K562 (cell line): ENCODE data around the gene HOXD13.

Experiments
- CEBPZ ChIP-seq: fragments of 150-350 bp; IDR thresholded peaks from 2 replicates; pipeline ENCODE4 v1.6.1; 2014; ENCODE audit warnings: low read depth, mild to moderate bottlenecking, low read length, borderline replicate concordance
- CTCF ChIP-seq, 3 experiments: IDR thresholded peaks in 2 of 3; conservative IDR thresholded peaks in 1 of 3; 2 replicates each; pipeline ENCODE4 v1.5.1; 2011 to 2012; ENCODE audit warnings: low read length in 3 of 3, mild to moderate bottlenecking in 3 of 3, control low read depth in 2 of 3, improper control_type of control experiment in 1 of 3, inconsistent platforms in 1 of 3, low read depth in 1 of 3, mixed read lengths in 1 of 3, moderate library complexity in 1 of 3; ENCODE audit not compliant: insufficient read depth in 2 of 3
- E2F3 ChIP-seq: fragments of 250-450 bp; sonication (Bioruptor Pico); IDR thresholded peaks from 2 replicates; pipeline ENCODE4 v1.4.0; 2020; ENCODE audit warnings: mild to moderate bottlenecking
- EP300 ChIP-seq: IDR thresholded peaks from 2 replicates; pipeline ENCODE4 v1.6.1; 2012; ENCODE audit warnings: low read length, improper control_type of control experiment
- EZH2 ChIP-seq: IDR thresholded peaks from 2 replicates; pipeline ENCODE4 v1.6.1; 2012; ENCODE audit warnings: low read depth, mild to moderate bottlenecking, inconsistent platforms, low read length, borderline replicate concordance
- NCOR1 ChIP-seq: fragments of 450-650 bp; IDR thresholded peaks from 2 replicates; pipeline ENCODE4 v1.6.1; 2016; ENCODE audit warnings: mild to moderate bottlenecking, moderate library complexity
- POLR2A ChIP-seq: fragments of 450-650 bp; conservative IDR thresholded peaks from 2 replicates; pipeline ENCODE4 v1.6.1; 2016
- PPARD ChIP-seq: fragments of 250-450 bp; sonication (Bioruptor Pico); IDR thresholded peaks from 2 replicates; pipeline ENCODE4 v1.8.0; 2022; ENCODE audit warnings: inconsistent platforms, mild to moderate bottlenecking, moderate library complexity

GRCh38 chr2:176137252-176137580 is 44.7 kb downstream of the HOXD13 start:
- TF ChIP-seq EP300 (no peak), PPARD (CRISPR knock-in tag) (no peak), CTCF (IDR thresholded peaks at IDR 0.05 in 2 of 3, conservative IDR thresholded peaks at IDR 0.05 in 1 of 3; ENCODE audit: insufficient read depth in 2 of 3, low read depth in 1 of 3, low read length in 3 of 3) (no peak), EZH2 (no peak), POLR2A (no peak), CEBPZ (no peak), E2F3 (no peak), NCOR1 (no peak)
